Measurements from ENCODE around the gene CTAGE8.
"Not testable (repeated sequence)": the region's sequence is repeated elsewhere in the genome, so short reads cannot be mapped to it uniquely, and the experiment has no call there.

CTAGE8 gene

GRCh38 chr7:144283716-144284115 is 14.6 kb upstream of the CTAGE8 start:
- H3K36me3 ChIP-seq (replicated peaks); H3K27ac ChIP-seq; H3K27me3 ChIP-seq (replicated peaks); DNase-seq; H3K4me3 ChIP-seq (ENCODE audit: low read depth, low read length); in situ Hi-C loops (cut with HindIII; ENCODE audit: low pct_ligation_motif_present, low sequenced_read_pairs): not testable (repeated sequence)

- H3K27ac ChIP-seq; H3K36me3 ChIP-seq (replicated peaks); DNase-seq; H3K27me3 ChIP-seq (replicated peaks); in situ Hi-C loops (cut with HindIII; ENCODE audit: low pct_ligation_motif_present, low sequenced_read_pairs); H3K4me3 ChIP-seq (ENCODE audit: low read depth, low read length): not testable (repeated sequence)
Measured at GRCh38 chr7:144282490-144282889, 13.4 kb upstream of the CTAGE8 start.

GRCh38 chr7:144281981-144282380 is 12.9 kb upstream of the CTAGE8 start:
- in situ Hi-C loops (cut with HindIII; ENCODE audit: low pct_ligation_motif_present, low sequenced_read_pairs); H3K36me3 ChIP-seq (replicated peaks); DNase-seq; H3K27ac ChIP-seq; H3K27me3 ChIP-seq (replicated peaks); H3K4me3 ChIP-seq (ENCODE audit: low read depth, low read length): not testable (repeated sequence)

- H3K27me3 ChIP-seq (replicated peaks); DNase-seq; H3K4me3 ChIP-seq (ENCODE audit: low read depth, low read length); in situ Hi-C loops (cut with HindIII; ENCODE audit: low pct_ligation_motif_present, low sequenced_read_pairs); H3K27ac ChIP-seq; H3K36me3 ChIP-seq (replicated peaks): not testable (repeated sequence)
Measured at GRCh38 chr7:144280010-144280409, 10.9 kb upstream of the CTAGE8 start.

- H3K27ac ChIP-seq; H3K27me3 ChIP-seq (replicated peaks); H3K36me3 ChIP-seq (replicated peaks); DNase-seq; H3K4me3 ChIP-seq (ENCODE audit: low read depth, low read length); in situ Hi-C loops (cut with HindIII; ENCODE audit: low pct_ligation_motif_present, low sequenced_read_pairs): not testable (repeated sequence)
Measured at GRCh38 chr7:144275281-144275680, 6.2 kb upstream of the CTAGE8 start.

GRCh38 chr7:144264692-144265091 is 4.4 kb downstream of the CTAGE8 start, which contains the start of gene OR2A7:
TSS of gene OR2A7 (minus strand) at chr7:144264792. CDS start at chr7:144259628, 5,164 bp downstream.
- in situ Hi-C loops (cut with HindIII; ENCODE audit: low pct_ligation_motif_present, low sequenced_read_pairs) = not testable (repeated sequence)

GRCh38 chr7:144262128-144262527 is 7.0 kb downstream of the CTAGE8 start:
- H3K27ac ChIP-seq; H3K27me3 ChIP-seq (replicated peaks); H3K36me3 ChIP-seq (replicated peaks); DNase-seq; in situ Hi-C loops (cut with HindIII; ENCODE audit: low pct_ligation_motif_present, low sequenced_read_pairs); H3K4me3 ChIP-seq (ENCODE audit: low read depth, low read length): not testable (repeated sequence)

More at GRCh38 chr7:144264692-144265091, 4.4 kb downstream of the CTAGE8 start, which contains the start of gene OR2A7:
- DNase-seq; H3K27me3 ChIP-seq (replicated peaks); H3K4me3 ChIP-seq (ENCODE audit: low read depth, low read length); H3K36me3 ChIP-seq (replicated peaks); H3K27ac ChIP-seq: not testable (repeated sequence)

GRCh38 chr7:144259067-144259466 is 10.0 kb downstream of the CTAGE8 start:
- H3K27me3 ChIP-seq (replicated peaks); H3K36me3 ChIP-seq (replicated peaks); in situ Hi-C loops (cut with HindIII; ENCODE audit: low pct_ligation_motif_present, low sequenced_read_pairs); H3K4me3 ChIP-seq (ENCODE audit: low read depth, low read length); DNase-seq; H3K27ac ChIP-seq: not testable (repeated sequence)

GRCh38 chr7:144256112-144256511 is 13.0 kb downstream of the CTAGE8 start:
- no peak overlapping the region for H3K4me3 ChIP-seq (ENCODE audit: low read depth, low read length)
- no peak for TF ChIP-seq CTCF (IDR thresholded peaks at IDR 0.05; ENCODE audit: low read depth, low read length, missing control alignments)
- in situ Hi-C loops (cut with HindIII; ENCODE audit: low pct_ligation_motif_present, low sequenced_read_pairs) = no loop called here
- H3K27ac ChIP-seq = no peak overlapping the region
- DNase-seq = no peak
- no peaks in the 10 kb centered on the region for H3K27me3 ChIP-seq (replicated peaks)
- H3K36me3 ChIP-seq (replicated peaks) = no peaks in the 10 kb centered on the region

- in situ Hi-C loops (cut with HindIII; ENCODE audit: low pct_ligation_motif_present, low sequenced_read_pairs) = no loop called here
- Histone ChIP-seq H3K36me3 (replicated peaks) (no peaks in the 10 kb centered on the region), H3K27ac (no peak overlapping the region), H3K27me3 (replicated peaks) (no peaks in the 10 kb centered on the region), H3K4me3 (ENCODE audit: low read depth, low read length) (no peak overlapping the region)
- no peak for DNase-seq
- no peak for TF ChIP-seq CTCF (IDR thresholded peaks at IDR 0.05; ENCODE audit: low read depth, low read length, missing control alignments)
Measured at GRCh38 chr7:144255471-144255897, 13.6 kb downstream of the CTAGE8 start.

GRCh38 chr7:144252307-144252706 is 16.8 kb downstream of the CTAGE8 start:
- H3K4me3 ChIP-seq (ENCODE audit: low read depth, low read length); H3K27ac ChIP-seq; H3K36me3 ChIP-seq (replicated peaks); DNase-seq; H3K27me3 ChIP-seq (replicated peaks); in situ Hi-C loops (cut with HindIII; ENCODE audit: low pct_ligation_motif_present, low sequenced_read_pairs): not testable (repeated sequence)

GRCh38 chr7:144247674-144248330 is 21.3 kb downstream of the CTAGE8 start:
- in situ Hi-C loops (cut with HindIII; ENCODE audit: low pct_ligation_motif_present, low sequenced_read_pairs); H3K27ac ChIP-seq; H3K36me3 ChIP-seq (replicated peaks); H3K4me3 ChIP-seq (ENCODE audit: low read depth, low read length); DNase-seq; H3K27me3 ChIP-seq (replicated peaks): not testable (repeated sequence)

GRCh38 chr7:144246967-144247366 is 22.1 kb downstream of the CTAGE8 start:
- in situ Hi-C loops (cut with HindIII; ENCODE audit: low pct_ligation_motif_present, low sequenced_read_pairs); H3K27ac ChIP-seq; H3K4me3 ChIP-seq (ENCODE audit: low read depth, low read length); H3K36me3 ChIP-seq (replicated peaks); H3K27me3 ChIP-seq (replicated peaks); DNase-seq: not testable (repeated sequence)

Measured in brain microvascular endothelial cell (primary cell).